Body of pancreas (tissue), 4 donors: ENCODE data around the gene CLDN6. TPM values are rescaled to one million over a fixed set of nuclear protein-coding genes. Genes with fewer than 3 reads are reported as not detected.
A peak's percentile ranks its signal among the peaks of the same experiment; 100 is the strongest.

Source experiments
- ATAC-seq: fragments of 150-250 bp; one replicate; pipeline ENCODE4 v1.9.1; 2016
- DNase-seq, 4 donors: peaks; one replicate each; pipeline ENCODE4 v3.0.0-alpha.2; 2019
- H3K27ac ChIP-seq, 4 donors: fragments of 200-600 bp; sonication (generic); 1 replicate in 3 of 4; 2 replicates in 1 of 4; pipeline versions ENCODE4 v1.5.1 to v1.6.1; 2016 to 2019; ENCODE audit warnings: mild to moderate bottlenecking in 1 of 4, mixed read lengths in 1 of 4, moderate library complexity in 1 of 4
- H3K27me3 ChIP-seq, 2 donors: fragments of 200-600 bp; sonication (generic); one replicate each; pipeline ENCODE4 v1.6.0; 2016; ENCODE audit warnings: mild to moderate bottlenecking in 1 of 2
- H3K36me3 ChIP-seq, 2 donors: fragments of 200-600 bp; sonication (generic); replicated peaks in 1 of 2; 2 replicates each; pipeline ENCODE4 v1.5.1; 2016; ENCODE audit warnings: low read depth in 2 of 2; ENCODE audit not compliant: insufficient read depth in 1 of 2
- H3K4me1 ChIP-seq: fragments of 200-600 bp; sonication (generic); one replicate; pipeline ENCODE4 v1.6.0; 2016
- H3K4me3 ChIP-seq, 2 donors: fragments of 200-600 bp; sonication (generic); 1 replicate in 1 of 2; 2 replicates in 1 of 2; pipeline ENCODE4 v1.5.1; 2016 to 2019
- H3K9me3 ChIP-seq, 3 donors: fragments of 200-600 bp; sonication (generic); 1 replicate in 2 of 3; 2 replicates in 1 of 3; pipeline ENCODE4 v1.5.1; 2016
- CTCF ChIP-seq, 7 experiments: fragments of 450-650 bp in 4 of 7; fragments of 200-600 bp in 3 of 7; sonication (generic) in 3 of 7; IDR thresholded peaks; one replicate each; pipeline ENCODE4 v1.5.1; 2016 to 2019; ENCODE audit warnings: antibody characterized with exemption in 7 of 7
- POLR2A ChIP-seq, 3 donors: fragments of 450-650 bp; IDR thresholded peaks; one replicate each; pipeline ENCODE4 v1.6.1; 2016; ENCODE audit warnings: antibody characterized with exemption in 3 of 3, mild to moderate bottlenecking in 2 of 3
- WGBS, 2 donors: methylation state at CpG; one replicate each; pipeline ENCODE4 v1.1.5; 2017; 5-methylcytosine and 5-hydroxymethylcytosine counted together
- intact Hi-C: fragments of 100-400 bp; cut with DNase I; formaldehyde crosslinking; loops from one replicate; pipeline ENCODE4 v1.15.1; 2023
- total RNA-seq, 2 donors: library from RNA; depleted of rRNA; stranded (reverse); fragments of >200 nt; gene quantifications; one replicate each; pipeline ENCODE4 v1.1.0, GENCODE V29; 2016

CLDN6 gene
- total RNA-seq, 2 donors from 2014 or later, result 0.33 to 0.78 TPM

GRCh38 chr16:2969545-2970521 is 48.1 kb downstream of the CLDN6 start:
- Histone ChIP-seq H3K9me3 (no peaks in the 10 kb centered on the region), H3K27me3 (peaks cover 3 to 28% of the 10 kb centered on the region in 2 donors), H3K27ac (peak overlapping the region; percentile 30 to 73 (median 66)), H3K36me3 (no peaks in the 10 kb centered on the region), H3K4me1 (peaks cover 48% of the 10 kb centered on the region), H3K4me3 (peak overlapping the region; percentile 62 to 64)
- intact Hi-C loops, result no loop called here
- TF ChIP-seq POLR2A (IDR thresholded peaks at IDR 0.05), result peak in 1 of 3 donors; percentile 35
- peak; percentile 19 to 68 (median 54) for TF ChIP-seq CTCF (IDR thresholded peaks at IDR 0.05)
- WGBS, 2 donors, result 0 to 2% methylated on average over 4 to 67 of the region's 83 CpGs
- DNase-seq (peak; percentile 71 to 85 (median 82)), ATAC-seq (peak; percentile 45)

- intact Hi-C loops, result no loop called here
- DNase-seq (peak; percentile 89 to 93 (median 90)), ATAC-seq (peak; percentile 89)
- peak within 1 kb of the TSS; percentile 30 to 73 (median 66) for H3K27ac ChIP-seq
- H3K36me3 ChIP-seq, result no peaks in the 10 kb centered on the region
- H3K4me3 ChIP-seq, result peak within 1 kb of the TSS; percentile 62 to 64
- H3K9me3 ChIP-seq, result no peaks in the 10 kb centered on the region
- H3K27me3 ChIP-seq, result peaks cover 4 to 37% of the 10 kb centered on the region in 2 donors
- peaks cover 57% of the 10 kb centered on the region for H3K4me1 ChIP-seq
- WGBS, 2 donors, result 3 to 15% methylated on average over 16 to 86 of the region's 98 CpGs
- TF ChIP-seq CTCF (IDR thresholded peaks at IDR 0.05), result peak in 1 of 7 experiments; percentile 30
- TF ChIP-seq POLR2A (IDR thresholded peaks at IDR 0.05), result peak in 2 of 3 donors; percentile 24 to 56
These were observed 49.0 kb downstream of the CLDN6 start, which contains the start of gene PAQR4 for GRCh38 chr16:2968738-2969544. PAQR4 (plus strand) TSS chr16:2969348; CDS start chr16:2969675, 327 bp downstream.

GRCh38 chr16:2968368-2968737 is 49.6 kb downstream of the CLDN6 start:
- Histone ChIP-seq H3K4me1 (peaks cover 63% of the 10 kb centered on the region), H3K9me3 (no peaks in the 10 kb centered on the region), H3K4me3 (no peak overlapping the region), H3K27ac (no peak overlapping the region), H3K27me3 (peaks cover 4 to 42% of the 10 kb centered on the region in 2 donors), H3K36me3 (no peaks in the 10 kb centered on the region)
- TF ChIP-seq POLR2A (IDR thresholded peaks at IDR 0.05), result no peak
- TF ChIP-seq CTCF (IDR thresholded peaks at IDR 0.05), result no peak
- intact Hi-C loops, result no loop called here
- DNase-seq (no peak), ATAC-seq (no peak)
- WGBS, 2 donors, result 18 to 19% methylated on average over 15 to 18 of the region's 18 CpGs

GRCh38 chr16:2967721-2968161 is 50.2 kb downstream of the CLDN6 start:
- 48 to 50% methylated on average over 5 to 33 of the region's 33 CpGs for WGBS, 2 donors
- H3K4me1 ChIP-seq, result peaks cover 69% of the 10 kb centered on the region
- TF ChIP-seq CTCF (IDR thresholded peaks at IDR 0.05) (no peak), POLR2A (IDR thresholded peaks at IDR 0.05) (no peak)
- DNase-seq, result no peak
- no peak overlapping the region for H3K27ac ChIP-seq
- H3K36me3 ChIP-seq, result no peaks in the 10 kb centered on the region
- no peak for ATAC-seq
- intact Hi-C loops, result no loop called here
- no peak overlapping the region for H3K4me3 ChIP-seq
- no peaks in the 10 kb centered on the region for H3K9me3 ChIP-seq
- peaks cover 4 to 49% of the 10 kb centered on the region in 2 donors for H3K27me3 ChIP-seq
